Epidermal melanocyte (primary cell): ENCODE measurements around the gene TEK.
"Not testable (repeated sequence)": the region's sequence is repeated elsewhere in the genome, so short reads cannot be mapped to it uniquely, and the experiment has no call there.

Experiments used
- DNase-seq: peaks from one replicate; pipeline ENCODE4 v3.0.0; 2011; ENCODE audit warnings: low spot score; ENCODE audit not compliant: insufficient read length

TEK gene

GRCh38 chr9:27212191-27212590, 103.2 kb downstream of the TEK start:
- no peak for DNase-seq

DNA sequence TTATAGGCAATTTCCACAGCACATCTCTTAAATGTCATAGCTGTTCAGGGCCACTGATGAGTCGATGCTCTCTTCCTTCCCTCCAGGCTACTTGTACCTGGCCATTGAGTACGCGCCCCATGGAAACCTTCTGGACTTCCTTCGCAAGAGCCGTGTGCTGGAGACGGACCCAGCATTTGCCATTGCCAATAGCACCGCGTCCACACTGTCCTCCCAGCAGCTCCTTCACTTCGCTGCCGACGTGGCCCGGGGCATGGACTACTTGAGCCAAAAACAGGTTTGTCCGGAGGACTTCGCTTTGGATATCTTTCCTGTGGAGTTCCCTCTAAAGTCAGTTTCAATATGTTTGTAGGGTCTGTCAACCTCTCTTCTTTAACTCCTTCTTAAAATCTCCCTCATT, 103.6 kb downstream of the TEK start:
- DNase-seq, result no peak

GRCh38 chr9:27227192-27227591, 118.2 kb downstream of the TEK start:
- DNase-seq, result no peak

DNA sequence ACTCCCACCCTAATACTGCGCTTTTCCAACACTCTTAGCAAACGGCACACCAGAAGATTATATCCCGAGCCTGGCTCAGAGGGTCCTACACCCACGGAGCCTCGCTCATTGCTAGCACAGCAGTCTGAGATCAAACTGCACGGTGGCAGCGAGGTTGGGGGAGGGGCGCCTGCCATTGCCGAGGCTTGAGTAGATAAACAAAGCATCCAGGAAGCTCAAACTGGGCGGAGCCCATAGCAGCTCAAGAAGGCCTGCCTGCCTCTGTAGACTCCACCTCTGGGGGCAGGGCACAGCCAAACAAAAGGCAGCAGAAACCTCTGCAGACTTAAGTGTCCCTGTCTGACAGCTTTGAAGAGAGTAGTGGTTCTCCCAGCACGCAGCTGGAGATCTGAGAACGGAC, 130.6 kb downstream of the TEK start:
- not testable (repeated sequence) for DNase-seq

DNA sequence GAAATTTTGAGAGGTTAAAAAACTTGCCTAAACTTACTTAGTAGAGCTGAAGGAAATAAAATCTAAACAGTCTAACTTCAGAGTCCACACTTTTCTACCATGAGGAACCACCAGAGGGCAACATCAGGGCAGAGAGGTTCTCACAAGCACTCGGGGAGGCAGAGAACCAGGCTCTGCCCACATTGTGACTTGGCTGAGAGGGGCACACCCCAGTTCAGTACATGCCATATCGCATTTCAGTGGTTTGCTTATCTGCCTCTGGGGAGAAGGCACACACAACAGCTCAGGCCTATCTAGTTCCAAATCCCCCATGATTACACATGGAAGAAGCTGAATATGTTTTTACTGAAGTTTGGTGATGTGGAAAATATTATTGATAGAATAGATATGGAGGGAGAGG, 138.7 kb downstream of the TEK start:
- no peak for DNase-seq

DNA sequence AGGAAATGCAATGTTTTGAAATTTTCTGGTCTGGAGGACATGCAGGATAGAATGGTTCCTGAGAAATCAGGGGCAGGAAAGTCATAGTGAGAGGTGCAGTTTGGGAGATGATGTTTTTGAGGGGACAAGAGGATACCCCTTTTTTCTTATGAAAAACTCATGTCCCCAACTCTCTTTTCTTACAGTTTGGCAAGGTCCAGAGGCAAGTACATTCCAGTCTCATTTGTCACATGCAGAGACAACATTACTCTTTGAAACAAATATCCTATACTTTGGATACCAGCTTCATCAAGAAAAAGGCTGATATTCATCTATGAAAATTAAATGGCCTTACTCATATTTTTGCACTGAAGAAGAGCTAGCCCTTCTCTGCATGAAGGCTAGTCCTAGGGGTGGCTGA, 139.7 kb downstream of the TEK start:
- DNase-seq, result no peak

GRCh38 chr9:27258662-27259061, 149.6 kb downstream of the TEK start:
- no peak for DNase-seq

- DNase-seq, result no peak
Observed at GRCh38 chr9:27260789-27261516, 151.9 kb downstream of the TEK start.

GRCh38 chr9:27261517-27262211, 152.6 kb downstream of the TEK start:
- DNase-seq, result no peak

DNA sequence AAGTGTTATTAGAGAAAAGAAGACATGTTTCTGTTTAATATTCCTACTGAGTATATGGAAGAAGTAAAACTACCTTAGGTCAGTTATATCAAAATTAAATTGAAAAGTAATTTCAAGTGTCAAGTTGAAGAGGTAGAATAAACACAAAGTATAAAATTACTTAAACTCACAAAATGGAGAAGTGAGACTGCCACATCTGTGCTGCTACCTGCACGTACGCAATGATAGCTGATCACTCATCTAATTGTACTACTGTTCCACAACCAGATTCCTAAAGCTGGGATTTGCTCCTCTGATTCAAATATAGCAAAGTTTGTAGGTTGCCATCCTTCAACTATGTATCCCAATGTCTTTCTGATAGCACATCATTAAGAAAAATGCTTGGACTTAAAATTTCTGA, 163.1 kb downstream of the TEK start:
- DNase-seq, result no peak

DNA sequence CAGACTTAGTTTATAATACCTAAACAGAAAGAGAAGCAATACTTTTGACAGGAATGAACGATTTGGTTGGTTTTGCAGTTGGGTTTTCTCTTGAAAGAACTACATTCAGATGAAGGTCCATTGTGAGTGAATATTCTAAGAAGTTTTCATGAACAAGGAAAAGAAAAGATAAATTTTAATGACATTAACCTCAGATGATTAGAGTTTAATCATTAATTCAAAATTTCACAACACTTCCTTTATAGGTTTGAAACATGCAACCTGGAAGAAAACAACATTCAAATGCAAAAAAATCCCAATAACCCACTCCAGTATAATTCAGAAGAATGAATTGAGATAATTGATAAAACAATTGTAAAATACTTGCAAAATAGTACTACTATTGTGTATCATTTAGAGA, 164.2 kb downstream of the TEK start:
- DNase-seq, result no peak

DNA sequence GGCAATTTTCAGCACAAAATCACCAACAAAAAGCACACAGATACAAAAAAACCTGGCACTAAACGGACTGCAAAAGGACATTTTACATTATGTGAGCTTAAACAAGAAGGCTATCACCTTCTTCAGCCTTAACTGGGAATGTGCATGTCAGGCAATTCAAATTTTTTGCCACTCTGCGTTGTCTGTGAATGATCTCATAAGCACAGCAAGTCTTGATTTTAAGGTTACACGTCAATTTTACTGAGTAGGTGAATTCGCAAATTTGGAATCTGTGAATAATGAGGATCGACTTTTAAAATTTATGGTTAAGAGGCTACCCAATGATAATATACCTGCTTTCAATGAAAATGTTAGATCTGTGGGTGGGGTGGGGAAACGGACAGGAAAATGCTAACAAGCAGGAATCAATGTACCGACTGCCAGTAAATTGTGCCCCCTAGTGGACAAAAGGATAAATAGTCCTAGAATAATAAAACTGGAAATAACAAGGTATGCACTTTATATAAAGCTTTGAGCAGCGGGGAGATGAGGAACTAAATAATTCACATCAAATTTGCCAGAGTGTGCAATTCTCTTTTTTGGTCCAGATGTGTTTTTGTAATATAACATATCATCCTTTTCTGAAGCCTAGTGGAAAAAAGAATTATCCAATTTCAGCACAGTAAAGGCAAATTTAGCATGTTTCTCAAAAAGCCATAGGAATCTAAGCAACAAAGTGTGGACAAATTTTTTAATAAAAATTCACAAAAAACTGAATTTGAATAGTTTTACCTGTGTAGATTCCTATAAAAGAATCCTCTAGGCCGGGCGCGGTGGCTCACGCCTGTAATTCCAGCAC, 167.4 kb downstream of the TEK start:
- peak; percentile 23 for DNase-seq

DNA sequence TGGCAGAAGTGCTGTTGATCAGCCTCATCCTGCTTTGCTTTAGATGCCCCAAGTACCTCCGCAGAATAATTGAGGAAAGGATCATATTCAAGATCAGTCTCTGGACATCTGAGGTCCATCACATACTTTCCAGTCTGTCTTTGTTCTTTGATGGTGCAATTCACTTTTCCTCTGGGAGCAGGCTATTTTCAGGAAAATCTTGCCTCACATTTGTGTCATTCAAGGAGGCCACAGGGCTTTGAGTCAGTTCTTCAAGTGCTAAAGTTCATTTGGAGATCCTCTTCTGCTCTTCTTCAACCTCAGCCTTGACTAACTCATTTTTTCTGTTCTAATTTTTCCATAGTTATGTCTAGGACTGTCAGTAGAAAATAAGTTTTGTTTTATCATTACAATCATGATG, 169.3 kb downstream of the TEK start:
- DNase-seq, result no peak

GRCh38 chr9:27279611-27280010, 170.6 kb downstream of the TEK start:
- no peak for DNase-seq
